T47D (cell line): Measurements from ENCODE around the gene MBOAT7.
"Not testable (repeated sequence)": the region's sequence is repeated elsewhere in the genome, so short reads cannot be mapped to it uniquely, and the experiment has no call there.

ENCODE experiments used
- DNase-seq, 2 experiments: peaks; one replicate each; pipeline versions ENCODE4 v3.0.0 to v3.0.0-alpha.2; 2011 to 2012; ENCODE audit warnings: low read depth in 1 of 2, low spot score in 1 of 2
- JUND ChIP-seq: IDR thresholded peaks from 2 replicates; pipeline ENCODE4 v1.6.1; 2012; ENCODE audit warnings: low read depth
- in situ Hi-C: cut with HindIII; loops from 2 replicates; pipeline ENCODE4 v1.10.0; 2016; ENCODE audit warnings: low sequenced_read_pairs, low pct_unique_long_range_greater_than_20kb

Gene MBOAT7

DNA sequence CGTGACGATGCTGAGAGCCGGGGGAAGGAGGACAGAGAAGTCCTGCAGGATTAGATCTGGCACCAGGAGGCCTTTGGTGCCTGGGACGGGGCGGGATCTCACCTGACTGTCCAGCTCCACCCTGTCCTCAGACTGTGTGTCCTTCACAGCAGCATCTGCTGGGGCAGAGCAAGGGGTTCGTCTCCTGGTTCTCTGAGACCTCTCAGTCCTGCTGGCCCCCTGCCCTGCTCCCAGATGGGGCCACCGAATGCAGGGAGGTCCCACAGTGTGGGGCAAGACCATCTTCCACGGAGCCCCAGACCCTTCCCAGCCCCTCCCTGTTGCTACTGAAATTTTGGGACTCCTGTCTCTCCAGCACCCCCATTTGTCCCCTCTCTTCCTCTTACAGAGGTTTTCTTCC is 28.9 kb upstream of the MBOAT7 start:
- in situ Hi-C loops: no loop called here
- no peak for DNase-seq
- no peak for TF ChIP-seq JUND

DNA sequence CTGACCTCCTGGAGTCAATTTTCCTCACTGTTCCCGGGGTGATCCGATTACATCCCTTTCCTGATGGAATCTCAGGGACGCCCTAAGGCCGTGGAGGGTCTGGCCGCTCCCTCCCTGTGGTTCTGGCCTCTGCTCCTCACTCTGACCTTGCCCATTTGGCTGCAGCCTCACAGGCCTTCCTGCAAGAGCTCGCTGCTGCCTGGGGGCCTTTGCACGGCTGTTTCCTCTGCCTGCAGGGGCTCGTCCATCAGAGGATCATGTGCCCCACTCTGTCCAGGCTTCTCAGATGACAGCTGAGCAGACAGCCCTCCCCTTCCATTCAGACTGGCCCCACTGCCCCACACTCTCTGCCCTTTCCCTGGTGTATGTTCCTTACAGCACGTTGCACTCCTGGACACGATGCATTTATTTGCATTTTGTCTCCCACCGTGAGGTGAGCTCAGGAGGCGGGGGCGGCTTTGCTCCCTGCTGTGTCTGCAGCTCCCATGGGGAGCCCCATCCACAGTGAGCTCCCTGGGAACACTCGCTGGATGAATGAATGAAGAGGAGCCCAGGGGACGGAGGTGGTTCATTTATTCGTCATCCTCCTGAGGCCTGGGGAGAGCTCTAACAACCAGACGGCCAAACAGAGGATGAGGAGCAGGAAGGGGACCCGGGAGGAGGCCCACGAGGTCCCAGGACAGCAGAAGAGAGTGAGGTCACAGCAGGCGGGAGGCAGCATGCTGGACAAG is 28.3 kb upstream of the MBOAT7 start:
- in situ Hi-C loops, DNase-seq: not testable (repeated sequence)

DNA sequence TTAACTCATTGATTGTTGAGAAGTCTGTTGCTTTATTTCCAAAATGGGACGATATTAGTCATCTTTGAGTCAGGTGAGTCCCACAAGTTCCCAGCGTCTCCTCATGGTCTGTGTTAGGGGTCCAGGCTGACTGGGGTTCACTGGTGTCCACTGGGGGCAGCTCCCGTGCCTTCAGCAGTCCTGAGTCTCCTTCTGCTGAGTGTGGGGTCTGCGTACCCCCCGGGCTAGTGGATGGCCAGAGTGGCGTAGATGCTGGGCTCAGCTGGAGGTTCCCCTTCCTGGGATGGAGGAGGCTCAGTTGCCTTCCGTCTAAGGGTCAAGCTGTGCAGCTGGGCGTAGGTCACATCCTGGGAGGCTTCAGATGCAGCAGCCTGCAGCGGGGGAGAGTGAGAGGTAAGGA is 27.5 kb upstream of the MBOAT7 start:
- in situ Hi-C loops: no loop called here
- no peak for TF ChIP-seq JUND
- DNase-seq: no peak

GRCh38 chr19:54214734-54215133 is 25.4 kb upstream of the MBOAT7 start:
- DNase-seq, in situ Hi-C loops: not testable (repeated sequence)

GRCh38 chr19:54214217-54214616 is 24.8 kb upstream of the MBOAT7 start:
- DNase-seq, in situ Hi-C loops: not testable (repeated sequence)

GRCh38 chr19:54211235-54211634 is 21.9 kb upstream of the MBOAT7 start:
- in situ Hi-C loops: no loop called here
- TF ChIP-seq JUND: no peak
- DNase-seq: no peak

GRCh38 chr19:54209811-54210494 is 20.6 kb upstream of the MBOAT7 start:
- in situ Hi-C loops: no loop called here
- DNase-seq: peak in 1 of 2 experiments; percentile 64
- TF ChIP-seq JUND: no peak

DNA sequence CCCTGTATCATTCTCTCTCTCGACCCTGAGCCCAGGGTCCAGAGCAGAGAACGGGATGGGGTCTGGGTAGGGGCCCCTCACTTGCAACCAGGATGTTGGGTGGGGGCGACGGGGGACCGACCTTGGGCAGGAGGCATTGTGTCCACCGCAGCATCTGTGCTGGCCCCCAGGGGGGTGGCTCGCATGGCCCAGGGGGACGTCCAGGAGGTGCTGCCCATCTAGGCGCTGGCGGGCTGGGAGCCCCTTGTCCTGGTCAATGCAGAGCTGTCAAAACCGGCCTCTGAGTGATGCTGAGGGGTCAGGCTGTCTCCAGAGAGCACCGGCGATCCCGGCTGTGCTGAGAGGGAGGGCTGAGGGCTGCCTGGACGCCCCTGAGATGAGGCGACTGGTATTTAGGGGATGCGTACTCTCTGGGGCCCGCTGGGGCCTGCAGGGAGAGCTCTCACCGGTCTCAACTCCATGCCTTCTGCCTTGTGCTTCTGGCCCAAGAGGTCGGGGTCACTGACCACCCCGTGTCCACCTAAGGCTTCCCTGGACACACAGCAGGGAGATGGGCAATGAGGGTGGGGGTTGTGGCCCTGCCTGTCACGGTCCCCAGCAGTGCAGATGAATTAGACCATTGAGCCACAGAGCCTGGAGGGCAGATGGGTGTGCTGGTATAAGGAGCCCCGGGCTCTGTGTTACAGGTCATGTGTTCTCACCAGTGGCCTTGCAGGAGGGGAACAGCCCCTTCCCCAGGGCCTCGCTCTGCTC is 19.9 kb upstream of the MBOAT7 start:
- in situ Hi-C loops: no loop called here
- no peak for DNase-seq
- TF ChIP-seq JUND: no peak

DNA sequence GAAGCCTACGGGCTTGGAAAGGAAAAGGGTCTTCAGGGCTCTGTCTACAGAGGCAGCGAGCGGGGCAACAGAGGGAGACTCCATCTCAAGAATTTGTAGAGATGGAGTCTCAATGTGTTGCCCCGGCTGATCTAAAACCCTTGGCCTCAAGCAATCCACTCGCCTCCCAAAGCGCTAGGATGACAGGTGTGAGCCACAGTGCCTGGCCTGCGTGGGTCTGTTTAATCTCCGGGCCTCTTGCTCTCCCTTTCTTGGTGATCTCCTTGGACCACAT is 19.3 kb upstream of the MBOAT7 start:
- DNase-seq: peak in 1 of 2 experiments; percentile 39
- in situ Hi-C loops: no loop called here
- no peak for TF ChIP-seq JUND

DNA sequence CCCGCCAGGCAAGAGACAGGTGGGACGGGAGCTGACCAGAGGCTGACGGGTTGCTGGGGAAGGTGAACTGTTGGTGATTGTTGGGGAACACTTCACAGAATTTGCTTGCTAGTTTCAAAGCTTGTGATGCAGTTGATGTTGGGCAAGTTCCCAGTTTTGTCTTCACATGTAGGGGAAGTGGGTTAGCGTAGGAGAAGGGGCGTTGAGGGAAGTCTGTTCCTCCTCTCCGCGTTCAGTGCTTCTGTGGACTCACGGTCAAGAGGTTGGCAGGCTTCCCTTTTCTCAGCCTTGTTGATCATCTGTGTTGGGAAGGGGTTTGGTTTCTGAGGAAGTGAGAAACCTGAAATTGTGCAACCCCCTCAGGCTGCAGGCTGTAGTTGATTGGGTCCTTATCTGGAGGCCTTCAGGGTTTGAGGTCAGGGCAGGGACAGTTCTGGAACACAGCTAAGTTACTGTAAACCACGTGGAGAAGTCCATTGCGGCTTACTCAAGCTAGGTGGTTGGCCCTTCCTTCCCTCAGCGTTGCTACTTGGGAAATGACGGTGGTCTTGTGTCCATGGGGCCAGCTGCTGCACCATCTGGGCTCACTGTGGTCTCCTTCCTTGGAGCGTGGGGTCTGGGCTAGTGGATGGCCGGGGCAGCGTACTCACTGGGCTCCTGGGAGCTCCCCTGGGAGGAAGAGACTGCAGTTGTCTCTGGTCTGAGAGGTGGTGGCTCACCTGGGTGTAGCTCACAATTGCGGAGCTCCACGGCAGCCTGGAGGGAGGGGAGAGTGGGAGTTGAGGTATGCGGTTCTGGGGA is 18.8 kb upstream of the MBOAT7 start:
- TF ChIP-seq JUND: no peak
- in situ Hi-C loops: no loop called here
- peak in 1 of 2 experiments; percentile 25 for DNase-seq

DNA sequence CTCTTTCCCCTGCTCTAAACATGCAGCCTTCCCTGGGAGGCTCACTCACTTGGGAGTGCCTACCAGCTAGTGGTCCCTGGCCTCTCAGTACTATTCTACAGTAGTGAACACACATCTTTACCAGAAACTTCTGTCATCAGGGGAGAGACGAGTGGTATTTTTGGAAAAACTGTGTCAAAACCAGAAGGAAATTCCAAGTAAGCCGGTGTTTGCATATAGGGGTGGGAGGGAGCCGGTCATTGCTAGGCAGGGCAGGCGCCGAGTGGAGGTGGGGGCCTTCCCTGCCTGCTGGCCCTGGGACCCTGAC is 18.2 kb upstream of the MBOAT7 start:
- no peak for DNase-seq
- in situ Hi-C loops: no loop called here
- TF ChIP-seq JUND: no peak

GRCh38 chr19:54207193-54207592 is 17.8 kb upstream of the MBOAT7 start:
- in situ Hi-C loops, DNase-seq: not testable (repeated sequence)

DNA sequence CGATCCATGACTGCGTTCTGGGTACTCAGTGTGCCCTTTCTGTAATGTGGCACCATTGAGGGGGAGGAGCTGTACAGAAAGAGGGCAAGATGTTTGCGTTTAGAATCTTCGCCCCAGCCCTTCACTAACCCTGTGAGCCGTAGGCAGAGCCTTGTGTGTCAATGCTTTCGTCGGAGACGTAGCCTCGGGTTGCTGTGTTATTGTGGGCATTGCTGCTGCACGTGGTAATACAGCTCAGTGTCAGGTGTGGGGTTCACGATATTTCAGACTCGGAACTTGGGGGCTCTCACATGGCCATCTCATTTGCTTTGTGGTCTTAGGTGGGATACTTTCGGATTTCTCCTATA is 17.4 kb upstream of the MBOAT7 start:
- in situ Hi-C loops: no loop called here
- no peak for DNase-seq
- no peak for TF ChIP-seq JUND
